Right atrium auricular region (tissue), 2 donors: Measurements from ENCODE around the gene GBE1. TPM values are rescaled to one million over a fixed set of nuclear protein-coding genes. Genes with fewer than 3 reads are reported as not detected.

Experiments used
- DNase-seq: peaks from one replicate; pipeline ENCODE4 v3.0.0-alpha.2; 2019; ENCODE audit warnings: low spot score
- H3K27ac ChIP-seq, 2 donors: fragments of 200-600 bp; sonication (generic); 1 replicate in 1 of 2; 2 replicates in 1 of 2; pipeline ENCODE4 v1.5.1; 2016 to 2019
- H3K27me3 ChIP-seq, 2 donors: fragments of 200-600 bp; sonication (generic); one replicate each; pipeline versions ENCODE4 v1.5.1 to v1.6.0; 2017 to 2019
- H3K36me3 ChIP-seq: fragments of 200-600 bp; sonication (generic); one replicate; pipeline ENCODE4 v1.5.1; 2016
- H3K4me1 ChIP-seq, 2 donors: fragments of 200-600 bp; sonication (generic); one replicate each; pipeline versions ENCODE4 v1.5.1 to v1.6.0; 2017 to 2019
- H3K4me3 ChIP-seq, 2 donors: fragments of 200-600 bp; sonication (generic); 1 replicate in 1 of 2; 2 replicates in 1 of 2; pipeline ENCODE4 v1.5.1; 2017 to 2019; ENCODE audit warnings: mild to moderate bottlenecking in 1 of 2, moderate library complexity in 1 of 2
- H3K9me3 ChIP-seq, 2 donors: fragments of 200-600 bp; sonication (generic); one replicate each; pipeline ENCODE4 v1.5.1; 2019
- total RNA-seq, 2 donors: library from RNA; depleted of rRNA; stranded (reverse); fragments of >200 nt; gene quantifications; one replicate each; pipeline ENCODE4 v1.1.0, GENCODE V29; 2016
- TF ChIP-seq, protein P1 (sequence below), 2 donors: fragments of 200-600 bp; sonication (generic); IDR thresholded peaks; one replicate each; pipeline ENCODE4 v1.5.1; 2019; ENCODE audit warnings: antibody characterized with exemption in 2 of 2

GBE1 gene
- total RNA-seq, 2 donors from 2014 or later: 52.5 to 72.6 TPM

- TF ChIP-seq, protein P1, sequence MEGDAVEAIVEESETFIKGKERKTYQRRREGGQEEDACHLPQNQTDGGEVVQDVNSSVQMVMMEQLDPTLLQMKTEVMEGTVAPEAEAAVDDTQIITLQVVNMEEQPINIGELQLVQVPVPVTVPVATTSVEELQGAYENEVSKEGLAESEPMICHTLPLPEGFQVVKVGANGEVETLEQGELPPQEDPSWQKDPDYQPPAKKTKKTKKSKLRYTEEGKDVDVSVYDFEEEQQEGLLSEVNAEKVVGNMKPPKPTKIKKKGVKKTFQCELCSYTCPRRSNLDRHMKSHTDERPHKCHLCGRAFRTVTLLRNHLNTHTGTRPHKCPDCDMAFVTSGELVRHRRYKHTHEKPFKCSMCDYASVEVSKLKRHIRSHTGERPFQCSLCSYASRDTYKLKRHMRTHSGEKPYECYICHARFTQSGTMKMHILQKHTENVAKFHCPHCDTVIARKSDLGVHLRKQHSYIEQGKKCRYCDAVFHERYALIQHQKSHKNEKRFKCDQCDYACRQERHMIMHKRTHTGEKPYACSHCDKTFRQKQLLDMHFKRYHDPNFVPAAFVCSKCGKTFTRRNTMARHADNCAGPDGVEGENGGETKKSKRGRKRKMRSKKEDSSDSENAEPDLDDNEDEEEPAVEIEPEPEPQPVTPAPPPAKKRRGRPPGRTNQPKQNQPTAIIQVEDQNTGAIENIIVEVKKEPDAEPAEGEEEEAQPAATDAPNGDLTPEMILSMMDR (IDR thresholded peaks at IDR 0.05): no peak
- no peak overlapping the region for H3K27ac ChIP-seq
- no peak for DNase-seq
These were observed 71.8 kb downstream of the GBE1 start for GRCh38 chr3:81689617-81690016.

GRCh38 chr3:81684751-81685395 lies 76.6 kb downstream of the GBE1 start:
- Histone ChIP-seq H3K4me3 (no peak overlapping the region), H3K27ac (no peak overlapping the region), H3K36me3 (peaks cover 8% of the 10 kb centered on the region), H3K4me1 (no peaks in the 10 kb centered on the region), H3K27me3 (no peaks in the 10 kb centered on the region), H3K9me3 (no peaks in the 10 kb centered on the region)
- TF ChIP-seq, protein P1 (IDR thresholded peaks at IDR 0.05): no peak
- no peak for DNase-seq

More at GRCh38 chr3:81689617-81690016, 71.8 kb downstream of the GBE1 start:
- no peak overlapping the region for H3K4me3 ChIP-seq
- peaks cover 0 to 4% of the 10 kb centered on the region in 2 donors for H3K4me1 ChIP-seq
- H3K36me3 ChIP-seq: peaks cover 16% of the 10 kb centered on the region
- no peaks in the 10 kb centered on the region for H3K27me3 ChIP-seq
- H3K9me3 ChIP-seq: no peaks in the 10 kb centered on the region

DNA sequence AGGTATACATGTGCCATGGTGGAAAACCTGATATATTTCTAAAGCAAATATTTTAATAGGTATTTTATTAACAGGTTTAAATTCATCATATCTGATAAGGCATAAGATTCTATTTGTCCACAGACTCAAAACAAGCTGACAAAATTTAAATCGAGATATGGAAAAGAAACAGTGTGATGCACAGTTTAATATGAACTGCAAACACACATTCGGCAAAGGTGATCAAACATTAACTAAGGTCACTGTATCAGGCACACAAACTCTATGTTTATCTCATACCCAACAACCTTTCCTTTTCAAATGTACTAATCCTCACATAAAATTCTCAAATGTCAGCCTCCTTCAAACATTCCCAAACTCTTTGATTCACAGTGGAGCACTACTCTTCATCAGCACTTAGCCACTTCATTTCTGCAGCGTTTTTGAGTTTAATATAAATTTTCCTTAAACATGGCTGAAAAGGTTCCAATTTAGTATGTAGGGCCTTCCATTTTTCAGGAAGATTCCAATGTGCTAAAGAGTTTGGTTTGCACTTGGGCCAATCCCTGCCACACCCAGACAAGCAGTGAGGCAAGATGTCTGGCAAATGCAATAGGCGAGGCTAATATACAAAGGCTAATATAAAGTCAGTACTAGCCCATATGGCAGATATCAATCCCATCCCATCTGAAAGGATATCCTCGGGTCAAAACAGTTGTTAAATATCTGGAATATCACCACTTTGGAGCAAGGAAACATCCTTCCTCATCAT lies 84.6 kb downstream of the GBE1 start:
- no peaks in the 10 kb centered on the region for H3K9me3 ChIP-seq
- TF ChIP-seq, protein P1 (IDR thresholded peaks at IDR 0.05): no peak
- H3K27me3 ChIP-seq: no peaks in the 10 kb centered on the region
- no peak for DNase-seq
- H3K4me3 ChIP-seq: no peak overlapping the region
- H3K36me3 ChIP-seq: no peaks in the 10 kb centered on the region
- no peaks in the 10 kb centered on the region for H3K4me1 ChIP-seq
- no peak overlapping the region for H3K27ac ChIP-seq

- DNase-seq: no peak
- H3K9me3 ChIP-seq: no peaks in the 10 kb centered on the region
- H3K27me3 ChIP-seq: no peaks in the 10 kb centered on the region
- H3K4me1 ChIP-seq: no peaks in the 10 kb centered on the region
- H3K4me3 ChIP-seq: no peak overlapping the region
- H3K36me3 ChIP-seq: no peaks in the 10 kb centered on the region
- H3K27ac ChIP-seq: no peak overlapping the region
- TF ChIP-seq, protein P1 (IDR thresholded peaks at IDR 0.05): no peak
These were observed 86.8 kb downstream of the GBE1 start for GRCh38 chr3:81674690-81675089.

GRCh38 chr3:81668283-81668682 lies 93.2 kb downstream of the GBE1 start:
- Histone ChIP-seq H3K4me3 (no peak overlapping the region), H3K27ac (no peak overlapping the region), H3K4me1 (no peaks in the 10 kb centered on the region), H3K9me3 (no peaks in the 10 kb centered on the region), H3K36me3 (no peaks in the 10 kb centered on the region), H3K27me3 (no peaks in the 10 kb centered on the region)
- no peak for DNase-seq
- TF ChIP-seq, protein P1 (IDR thresholded peaks at IDR 0.05): no peak
